Renal cortical epithelial cell (primary cell): ENCODE data around the gene XCL2. TPM values are rescaled to one million over a fixed set of nuclear protein-coding genes. Genes with fewer than 3 reads are reported as not detected.
A peak's percentile ranks its signal among the peaks of the same experiment; 100 is the strongest.
"Not testable (repeated sequence)": the region's sequence is repeated elsewhere in the genome, so short reads cannot be mapped to it uniquely, and the experiment has no call there.

Source experiments
- DNase-seq: peaks from one replicate; pipeline ENCODE4 v3.0.0-alpha.2; 2011; ENCODE audit warnings: low read depth
- total RNA-seq: library from RNA; depleted of rRNA; stranded (reverse); fragments of >200 nt; gene quantifications from 2 replicates; pipeline ENCODE4 v1.2.3, GENCODE V29; 2014

XCL2 gene
- total RNA-seq, 1 donor from 2014 or later: not detected

DNA sequence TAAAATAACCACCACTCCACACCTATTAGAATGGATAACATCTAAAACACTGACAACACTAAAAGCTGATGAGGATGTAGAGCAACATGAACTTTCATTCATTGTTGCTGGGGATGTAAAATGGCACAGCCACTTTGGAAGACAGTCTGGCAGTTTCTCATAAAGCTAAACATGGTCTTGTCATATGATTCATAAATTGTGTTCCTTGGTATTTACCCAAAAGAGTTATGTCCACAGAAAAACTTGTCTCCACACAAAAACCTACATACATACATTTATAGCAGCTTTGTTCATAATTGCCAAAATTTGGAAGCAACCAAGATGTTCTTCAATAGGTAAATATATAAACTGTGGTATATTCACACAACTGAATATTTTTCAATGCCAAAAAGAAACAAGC is 16.6 kb upstream of the XCL2 start:
- DNase-seq: no peak

DNA sequence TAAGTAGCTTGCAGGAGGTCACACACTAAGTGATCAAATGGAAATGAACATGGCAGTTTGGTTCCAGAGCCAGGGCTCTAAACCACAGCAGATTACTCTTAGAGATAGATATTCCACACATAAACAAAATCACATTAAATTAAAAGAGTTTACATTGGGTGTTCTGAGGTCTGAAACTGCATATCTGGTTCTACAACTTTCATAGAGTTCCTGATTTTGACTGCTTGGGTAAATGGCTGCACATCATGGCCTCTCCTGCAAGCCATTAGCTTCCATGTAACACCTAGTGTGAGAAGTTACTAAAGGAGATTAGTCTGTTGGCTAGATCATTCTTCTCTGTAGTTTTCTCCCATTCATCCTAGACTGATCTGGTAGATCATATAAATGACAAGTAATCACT is 12.8 kb upstream of the XCL2 start:
- no peak for DNase-seq

DNA sequence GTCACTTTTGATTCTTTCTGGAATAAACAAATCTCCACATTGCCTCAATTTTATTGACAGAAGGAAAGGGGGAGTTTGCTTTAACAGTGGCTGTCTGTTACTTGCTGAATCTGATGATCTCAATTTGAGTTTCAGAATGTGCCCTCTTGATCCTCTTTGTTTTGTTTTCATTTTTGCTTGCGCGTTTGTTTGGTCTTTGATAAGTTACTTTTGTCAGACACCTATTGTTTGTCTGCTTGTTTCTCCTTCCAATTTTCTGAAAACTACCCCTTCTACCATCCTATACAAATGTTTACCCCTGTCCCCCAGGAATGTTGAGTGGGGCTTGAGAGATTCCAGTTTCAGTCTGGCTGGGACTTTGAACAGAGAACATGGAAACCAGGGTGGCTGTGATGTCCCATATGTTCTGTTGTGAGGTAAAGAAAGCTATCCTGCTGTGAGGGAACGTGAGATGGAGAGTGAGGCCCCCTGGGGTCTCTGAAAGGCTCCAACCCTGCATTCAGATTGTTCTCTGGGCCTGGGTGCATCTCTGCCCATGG is 11.8 kb upstream of the XCL2 start:
- DNase-seq: no peak

DNA sequence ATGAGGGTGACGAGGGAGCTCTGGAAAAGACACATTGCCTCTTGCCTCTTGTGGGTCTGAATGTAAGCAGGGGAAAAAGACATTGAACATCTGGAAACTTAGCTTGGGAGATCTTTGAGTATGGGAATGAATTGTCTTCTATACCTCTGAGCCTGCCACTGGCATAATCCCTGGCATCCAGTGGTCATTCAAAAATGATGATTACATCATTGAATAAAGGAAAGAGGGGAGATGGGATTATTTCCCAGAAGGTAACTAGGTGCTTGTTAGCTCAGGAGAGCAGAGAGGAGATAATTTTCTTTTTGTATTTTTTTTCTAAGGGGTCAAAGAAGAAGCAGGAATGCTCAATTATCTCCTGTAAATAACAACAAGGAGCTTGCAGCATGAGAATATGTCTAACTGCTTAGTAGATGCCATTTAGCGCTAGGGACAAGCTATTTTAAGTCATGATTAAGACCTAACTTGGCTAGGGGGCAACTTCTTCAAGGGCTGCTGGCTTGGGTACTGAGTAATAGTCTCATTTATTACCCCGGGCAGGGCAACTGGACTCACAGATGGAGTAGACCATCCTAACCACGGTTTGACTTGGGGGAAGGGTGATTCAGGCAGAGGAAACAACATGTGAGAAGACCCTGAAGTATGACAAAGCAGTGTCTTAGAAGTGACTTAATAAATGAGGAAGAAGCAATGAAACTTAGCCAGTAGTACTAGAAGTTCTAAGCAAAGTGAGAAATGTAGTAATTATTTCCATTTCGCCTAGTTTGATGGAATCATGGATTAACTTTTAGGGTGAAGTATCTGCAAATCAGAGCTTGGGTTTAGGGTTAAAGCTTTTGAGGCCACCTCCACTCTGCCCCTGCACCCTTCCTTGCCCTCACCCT is 11.0 kb upstream of the XCL2 start:
- peak; percentile 28 for DNase-seq

DNA sequence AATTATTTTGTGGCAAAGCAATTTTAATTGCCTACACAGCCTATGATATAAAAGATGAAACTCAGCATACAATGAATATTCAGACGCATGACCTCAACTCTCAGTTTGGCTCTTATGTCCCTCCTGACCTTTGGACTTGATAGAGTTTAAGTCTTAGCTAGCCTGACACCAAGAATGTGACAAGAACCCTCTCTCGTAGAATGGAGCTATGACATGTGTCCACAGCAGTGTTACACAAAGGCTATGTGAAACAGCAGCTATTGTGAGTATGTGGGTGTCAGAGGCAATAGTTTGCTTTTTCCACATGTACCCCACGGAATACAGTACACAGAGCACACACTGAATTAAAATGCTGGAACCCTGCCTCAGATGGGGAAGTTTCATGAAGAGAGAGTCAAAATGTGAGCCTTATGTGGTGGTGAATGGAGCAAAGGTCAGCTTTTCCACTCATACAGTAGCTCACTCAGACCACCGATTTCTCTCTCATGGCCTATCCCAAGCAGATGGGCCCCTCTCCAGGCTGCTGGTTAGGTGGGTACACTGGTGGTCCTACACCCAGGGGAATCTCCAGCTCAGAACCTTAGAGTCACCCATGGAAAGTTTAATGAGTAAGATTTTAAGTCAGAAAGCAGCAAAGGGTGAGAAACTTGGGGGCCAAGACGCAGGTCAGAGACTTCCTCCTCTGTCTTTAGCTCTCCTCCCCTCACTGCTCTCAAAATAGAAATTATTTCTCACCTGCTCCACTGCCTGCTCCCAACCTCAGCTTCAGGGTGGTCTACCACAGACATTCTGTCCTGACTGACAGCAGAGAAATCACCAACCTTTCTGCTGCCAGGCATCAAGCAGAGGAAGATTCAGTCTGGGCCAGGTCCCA is 10.1 kb upstream of the XCL2 start:
- no peak for DNase-seq

DNA sequence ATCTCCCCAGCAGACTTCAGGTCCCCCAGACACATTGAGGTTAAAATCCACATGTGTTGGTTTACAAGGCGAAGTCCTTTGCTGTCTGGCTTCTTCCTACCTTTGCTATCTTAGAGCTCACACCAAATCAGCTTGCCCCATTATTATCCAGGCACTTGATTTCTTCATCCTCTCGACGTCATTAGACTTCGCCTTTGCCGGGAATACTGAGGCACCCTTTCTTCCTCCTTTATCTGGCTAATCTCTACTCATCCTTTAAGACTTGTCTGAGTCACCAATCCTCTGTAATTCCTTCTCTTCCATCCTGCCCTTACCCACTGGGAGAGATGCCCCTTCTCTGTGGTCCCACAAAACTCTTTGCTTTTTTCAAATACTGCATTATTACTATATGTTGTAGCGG is 9.2 kb upstream of the XCL2 start:
- no peak for DNase-seq

DNA sequence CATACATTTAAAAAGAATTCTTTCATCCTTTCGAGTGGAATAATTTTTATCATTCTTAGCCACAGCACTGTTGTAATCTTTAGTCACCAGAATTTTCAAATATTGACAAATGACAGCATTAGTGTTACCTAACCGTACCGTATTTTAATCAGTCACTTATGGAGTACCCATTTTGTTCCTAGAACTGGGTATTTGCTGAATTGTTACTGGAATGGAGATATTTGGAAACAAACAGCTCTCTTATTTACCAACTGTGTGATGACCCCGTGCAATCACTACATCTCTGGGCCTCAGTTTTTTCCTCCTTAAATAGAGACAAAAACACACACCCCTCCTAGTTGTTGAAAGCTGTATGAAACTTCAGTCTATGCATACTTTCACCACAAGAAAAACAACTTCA is 7.9 kb upstream of the XCL2 start:
- DNase-seq: no peak

DNA sequence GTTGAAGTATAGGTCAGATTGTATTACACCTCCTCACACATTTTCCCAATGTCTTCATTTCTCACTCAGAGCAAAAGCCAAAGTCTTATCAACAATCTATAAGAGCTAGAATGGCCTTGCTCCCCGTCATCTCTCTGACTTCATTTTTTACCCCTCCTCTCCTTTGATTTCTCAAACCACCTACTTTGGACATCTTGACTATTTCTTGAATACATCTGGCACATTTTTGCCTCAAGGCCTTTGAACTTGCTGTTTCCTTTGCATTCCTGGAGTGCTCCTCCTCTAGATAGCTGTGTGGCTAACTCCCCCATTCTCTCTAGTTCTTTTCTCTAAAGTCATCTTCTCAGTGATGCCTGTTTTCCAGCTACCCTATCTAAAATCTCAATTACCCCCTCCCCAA is 7.2 kb upstream of the XCL2 start:
- no peak for DNase-seq

DNA sequence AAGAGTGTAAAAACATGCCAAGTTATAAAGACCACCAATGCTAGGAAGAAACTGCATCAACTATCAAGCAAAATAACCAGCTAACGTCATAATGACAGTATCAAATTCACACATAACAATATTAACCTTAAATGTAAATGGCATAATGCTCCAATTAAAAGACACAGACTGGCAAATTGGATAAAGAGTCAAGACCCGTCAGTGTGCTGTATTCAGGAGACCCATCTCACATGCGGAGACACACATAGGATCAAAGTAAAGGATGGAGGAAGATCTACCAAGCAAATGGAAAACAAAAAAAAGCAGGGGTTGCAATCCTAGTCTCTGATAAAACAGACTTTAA is 2.7 kb upstream of the XCL2 start:
- DNase-seq: not testable (repeated sequence)

DNA sequence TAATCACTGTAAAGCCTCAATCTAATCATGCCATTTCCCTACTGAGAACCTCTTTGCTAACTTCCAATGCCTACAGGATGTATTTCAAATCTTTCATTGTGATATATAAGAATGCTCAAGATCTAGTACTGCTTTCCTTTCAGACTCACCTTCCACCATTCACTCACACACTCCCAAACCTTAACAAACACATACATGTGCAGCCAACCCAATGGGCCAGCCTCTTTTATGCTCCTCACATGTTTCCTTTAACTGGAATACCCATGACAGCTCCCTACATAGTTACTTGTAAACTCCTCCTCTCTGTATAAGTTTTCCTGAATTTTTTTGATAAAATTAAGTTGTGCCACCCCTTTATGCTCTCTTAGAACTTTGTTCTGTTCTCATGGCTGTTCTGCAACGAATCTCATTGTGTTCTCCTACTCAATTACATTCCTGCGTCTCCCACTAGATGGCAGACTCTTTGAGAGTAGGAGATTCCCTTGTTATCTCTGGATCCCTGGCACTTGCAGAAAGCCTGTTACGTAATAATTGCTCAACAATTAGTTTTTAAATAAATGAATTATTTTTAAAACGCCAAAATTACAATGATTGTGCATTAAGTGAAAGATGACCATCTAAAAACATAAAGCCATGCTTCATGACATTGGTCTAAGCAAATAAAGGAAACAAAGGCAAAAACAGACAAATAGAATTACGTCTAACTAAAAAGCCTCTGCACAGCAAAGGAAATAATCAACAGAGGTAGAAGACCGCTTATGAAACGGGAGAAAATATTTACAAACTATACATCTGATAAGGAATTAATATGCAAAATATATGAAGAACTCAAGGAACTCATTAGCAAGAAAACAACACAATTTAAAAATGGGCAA is 2.1 kb upstream of the XCL2 start:
- DNase-seq: peak; percentile 57

DNA sequence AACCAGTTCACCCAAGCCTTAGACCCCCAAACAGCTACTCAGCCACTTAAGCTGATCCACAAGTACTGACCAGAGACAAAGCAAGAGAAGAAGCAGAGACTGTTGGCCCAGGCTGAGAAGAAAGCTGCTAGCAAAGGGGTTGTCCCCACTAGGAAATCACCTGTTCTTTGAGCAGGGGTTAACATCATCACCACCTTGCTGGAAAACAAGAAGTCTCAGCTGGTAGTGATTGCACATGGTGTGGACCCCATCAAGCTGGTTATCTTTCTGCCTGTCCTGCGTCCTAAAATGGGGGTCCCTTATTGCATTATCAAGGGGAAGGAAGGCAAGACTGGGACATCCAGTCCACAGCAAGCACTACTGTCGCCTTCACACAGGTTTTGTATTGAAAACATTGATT is 819 bp downstream of the XCL2 start:
- DNase-seq: not testable (repeated sequence)

DNA sequence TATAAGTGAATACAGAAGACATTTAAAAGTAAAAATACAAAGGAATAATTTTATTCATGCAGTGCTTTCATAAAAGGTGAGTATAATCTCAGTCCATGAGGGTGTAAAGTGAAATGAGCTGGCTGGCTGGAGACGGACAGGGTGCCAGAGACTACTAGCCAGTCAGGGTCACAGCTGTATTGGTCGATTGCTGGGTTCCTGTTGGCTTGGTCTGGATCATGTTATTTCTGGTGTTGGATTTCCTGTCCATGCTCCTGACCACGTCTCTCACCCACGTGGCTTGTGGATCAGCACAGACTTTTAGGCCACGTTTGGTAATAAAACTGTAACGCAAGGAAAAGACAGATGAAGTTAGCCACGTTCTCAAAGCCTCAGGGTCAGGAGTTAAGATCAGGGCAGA is 3.0 kb downstream of the XCL2 start:
- DNase-seq: not testable (repeated sequence)

DNA sequence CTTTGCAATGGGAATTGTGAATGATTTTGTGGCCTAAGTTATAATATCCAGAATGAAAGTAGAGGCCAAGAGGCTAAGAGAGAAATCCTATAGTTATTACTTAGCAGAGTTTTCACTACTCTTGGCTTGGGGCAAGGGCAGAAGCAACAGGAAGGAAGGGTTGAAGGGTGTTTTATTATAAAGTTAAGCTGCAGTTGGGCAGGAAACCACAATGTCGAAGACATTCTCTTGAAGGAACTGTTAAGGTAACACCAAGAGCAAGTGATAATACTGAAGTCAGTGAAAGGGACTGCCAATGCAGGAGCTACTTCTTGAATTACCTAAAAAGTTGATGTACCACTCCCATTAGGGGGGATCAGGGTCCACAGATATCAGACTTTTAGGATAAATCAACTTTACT is 8.3 kb downstream of the XCL2 start:
- DNase-seq: peak; percentile 20

DNA sequence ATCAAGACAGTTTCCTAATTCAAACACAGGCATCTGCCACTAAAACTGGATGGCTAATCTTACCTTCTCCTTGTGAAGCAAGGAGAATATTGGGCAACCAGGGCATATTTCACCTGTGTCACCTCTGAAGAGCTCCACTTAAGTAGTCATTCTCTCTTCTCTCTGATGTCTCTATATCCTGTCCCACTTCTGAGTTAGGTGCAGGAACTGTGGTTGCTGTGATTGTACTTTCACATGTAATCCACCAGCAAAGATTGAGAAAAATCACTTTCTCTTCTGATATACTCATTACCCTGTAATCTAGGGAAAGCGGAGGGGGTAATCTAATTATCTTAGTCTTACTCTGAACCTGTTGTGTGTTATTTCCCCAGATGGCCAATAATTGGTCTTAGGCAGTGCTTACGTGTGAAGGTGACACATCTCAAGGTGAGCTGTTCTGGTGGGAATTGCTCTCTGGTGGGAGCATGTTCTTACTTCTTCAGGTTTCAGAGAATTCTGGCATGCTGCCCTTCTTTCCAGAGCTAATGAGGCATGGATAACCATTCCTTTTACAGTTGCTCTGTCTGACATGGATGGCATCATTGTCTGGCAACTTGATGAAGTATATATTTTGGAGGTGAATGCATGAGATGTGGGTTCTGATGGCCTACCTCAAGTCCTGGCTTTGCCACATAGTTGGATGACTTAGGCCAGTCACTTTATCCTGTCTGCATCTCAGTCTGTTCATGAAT is 12.0 kb downstream of the XCL2 start:
- DNase-seq: peak; percentile 81

DNA sequence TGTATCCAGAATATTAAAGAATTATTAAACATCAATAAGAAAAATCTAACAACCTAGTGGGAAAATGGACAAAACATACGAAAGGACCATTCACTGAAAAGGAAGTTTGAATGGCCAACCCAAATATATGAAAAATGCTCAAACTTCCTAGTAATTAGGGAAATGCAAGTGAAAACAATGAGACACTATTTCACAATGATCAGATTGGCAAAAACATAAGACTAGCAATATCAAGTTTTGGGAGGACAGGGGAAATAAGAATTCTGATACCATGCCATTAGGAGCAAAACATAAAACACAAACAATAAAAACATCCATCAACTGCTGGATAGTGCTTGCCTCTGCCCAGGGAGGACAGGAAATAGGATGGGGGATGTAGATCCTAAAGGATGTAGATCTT is 14.3 kb downstream of the XCL2 start:
- DNase-seq: no peak

DNA sequence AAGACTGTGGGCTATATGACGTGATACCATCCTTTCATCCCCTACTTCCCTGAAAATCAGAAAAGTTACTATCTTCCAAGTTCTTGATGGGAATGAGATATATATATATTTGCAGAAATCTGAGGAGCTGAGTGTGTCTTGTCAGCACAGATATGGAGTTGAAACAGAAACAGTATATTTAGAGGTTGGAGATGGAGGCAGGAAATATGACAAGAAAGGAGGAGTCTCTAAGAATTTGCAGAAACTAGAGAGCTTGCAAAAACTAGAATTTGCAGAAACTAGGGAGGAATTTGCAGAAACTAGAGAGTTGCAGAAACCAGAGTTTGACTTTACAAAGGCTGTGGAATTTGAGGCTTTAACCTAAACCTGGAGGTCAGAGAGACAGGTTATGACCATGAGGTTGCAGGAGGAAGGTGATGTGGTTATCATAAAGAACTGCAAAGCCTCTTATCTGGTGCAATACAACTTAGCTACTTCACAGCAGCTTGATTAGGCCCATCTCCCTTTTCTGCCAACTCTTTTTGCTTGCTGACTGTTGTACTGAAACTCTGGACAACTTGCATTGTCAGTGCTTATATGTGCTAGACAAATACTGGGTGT is 22.3 kb downstream of the XCL2 start:
- DNase-seq: no peak

DNA sequence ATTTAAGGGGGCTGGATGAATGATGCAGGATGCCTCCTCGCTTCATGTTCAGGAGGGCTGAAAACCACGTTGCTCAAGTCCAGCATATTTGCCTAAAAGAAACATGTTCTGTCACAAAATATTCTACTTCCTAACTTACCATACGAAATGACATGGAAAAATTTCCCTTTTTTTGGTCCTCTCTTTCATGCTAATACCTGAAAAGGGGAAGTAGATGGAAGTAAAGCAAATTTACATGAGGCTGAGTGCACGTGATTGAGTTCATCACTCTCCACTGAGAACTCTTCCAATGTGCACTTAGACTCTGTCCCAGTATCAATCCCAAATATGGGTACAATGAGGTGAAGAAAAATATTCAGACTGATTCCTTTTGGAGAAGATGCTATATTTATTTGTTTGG is 23.0 kb downstream of the XCL2 start:
- DNase-seq: no peak

DNA sequence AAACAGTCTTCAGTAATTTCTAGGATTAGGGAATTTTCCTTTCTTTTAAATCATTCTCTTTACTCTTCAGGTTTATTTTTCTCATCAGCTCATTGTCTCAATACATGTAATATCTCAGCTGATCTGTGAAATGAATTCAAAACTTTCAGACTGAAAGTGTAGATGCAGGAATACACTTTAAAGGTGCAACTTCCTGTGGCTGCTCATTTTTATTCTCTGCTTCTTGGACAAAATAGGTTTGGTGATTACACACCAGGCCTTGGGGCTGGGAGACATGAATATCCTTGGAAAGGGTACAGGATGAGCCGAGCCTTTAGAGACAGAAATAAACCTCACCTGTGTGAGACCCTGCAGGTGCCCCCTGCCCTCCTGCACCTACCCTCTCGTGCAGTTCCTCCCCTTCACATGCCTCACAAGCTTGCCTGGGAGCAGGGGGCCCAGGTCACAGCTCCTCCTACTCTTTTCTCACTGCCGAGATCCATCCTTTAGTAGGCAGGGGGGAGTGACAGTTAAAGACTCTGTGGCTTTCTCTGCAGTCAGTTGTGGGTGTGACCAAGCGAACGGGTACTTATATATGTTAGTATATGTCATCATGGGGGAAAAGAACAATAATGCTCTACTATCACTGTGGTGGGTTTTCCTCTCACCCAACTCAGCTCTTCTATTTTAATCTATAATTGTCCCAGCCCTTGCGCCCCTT is 23.6 kb downstream of the XCL2 start:
- DNase-seq: no peak

DNA sequence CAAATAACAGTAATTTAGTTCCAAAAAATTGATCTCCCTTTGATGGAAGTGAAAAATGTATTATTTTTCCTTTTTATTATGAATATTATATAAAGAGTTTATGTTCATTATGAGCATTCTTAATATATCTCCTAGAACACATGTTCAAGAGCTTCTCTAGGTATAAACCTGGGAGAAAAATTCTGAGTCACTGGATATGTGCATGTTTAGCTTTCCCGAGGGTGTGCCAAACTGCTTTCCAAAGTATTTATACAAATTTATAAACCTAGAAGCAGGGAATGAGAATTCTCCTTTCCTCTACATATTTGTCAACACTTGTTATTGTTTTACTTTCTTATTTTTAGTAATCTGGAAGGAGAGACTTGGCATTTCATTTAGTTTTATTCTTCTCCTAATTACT is 25.0 kb downstream of the XCL2 start:
- no peak for DNase-seq

DNA sequence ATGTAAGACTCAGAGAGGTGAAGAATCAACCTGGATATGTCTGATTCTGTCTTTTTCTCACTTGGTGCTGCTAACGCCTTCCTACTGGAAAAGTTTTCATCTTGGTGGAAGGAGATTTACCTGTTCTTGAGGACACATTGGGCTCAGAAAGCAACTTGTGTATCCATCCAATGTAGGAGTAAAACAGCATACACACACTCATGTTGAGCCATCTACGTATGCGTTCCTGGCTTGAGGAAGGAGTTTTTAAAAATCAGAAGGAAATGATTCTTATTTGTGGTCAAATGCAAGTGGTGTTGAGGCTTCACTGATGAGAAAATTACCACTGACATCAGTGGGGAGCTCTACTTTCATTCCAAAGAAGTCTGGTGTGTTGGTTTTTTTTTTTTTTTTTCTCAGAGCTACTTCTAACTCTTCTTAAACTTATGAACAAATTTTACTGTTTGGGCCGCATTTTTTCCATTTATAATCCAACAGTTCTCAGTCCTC is 25.6 kb downstream of the XCL2 start:
- no peak for DNase-seq
